ENCODE results near the gene KNL1. TPM values are rescaled to one million over a fixed set of nuclear protein-coding genes. Genes with fewer than 3 reads are reported as not detected.
A peak's percentile ranks its signal among the peaks of the same experiment; 100 is the strongest.

KNL1 gene
- total and polyA plus RNA-seq, 2 donors (not counting 3 experiments of a cell fraction or from before 2014, with no cell fraction given): 4.0 to 31.8 TPM

DNA sequence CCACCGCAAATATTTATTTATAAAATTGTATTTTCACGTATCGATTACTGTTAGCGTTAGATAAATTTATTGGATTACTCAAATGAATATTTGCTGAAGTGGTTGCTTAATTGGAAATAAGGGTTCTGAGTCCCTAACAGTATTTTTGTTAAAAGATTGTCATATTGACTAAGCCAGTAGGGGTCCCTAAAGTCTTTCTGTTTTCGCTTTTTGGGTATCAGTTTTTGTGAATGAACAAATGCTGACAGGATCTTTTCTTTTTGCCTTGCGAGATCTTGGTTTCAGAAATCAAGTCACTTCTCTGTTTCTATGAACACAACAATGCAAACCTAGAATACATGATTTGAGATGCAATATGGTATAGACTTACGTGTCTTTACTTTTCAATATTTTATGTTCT, 108.0 kb downstream of the KNL1 start:
- H4K20me1 ChIP-seq (replicated peaks; ENCODE audit: control insufficient read depth, extremely low read depth, insufficient read depth, low read length): no peaks in the 10 kb centered on the region
- FAIRE-seq: peak; percentile 4
- H3K9me3 ChIP-seq (replicated peaks; ENCODE audit: control insufficient read depth, insufficient read depth, low read length): no peaks in the 10 kb centered on the region
- H3K4me1 ChIP-seq (ENCODE audit: control insufficient read depth, extremely low read depth, insufficient read depth, low read length): no peaks in the 10 kb centered on the region
- dilution Hi-C loops (cut with MboI; ENCODE audit: extremely low pct_ligation_motif_present, low sequenced_read_pairs): no loop called here
- no peak overlapping the region for H2AFZ ChIP-seq (ENCODE audit: low read depth, low read length)
- no peak overlapping the region for H3K4me3 ChIP-seq (replicated peaks in 1 of 3; ENCODE audit: insufficient read depth in 1 of 3, low read depth in 1 of 3, low read length in 3 of 3)
- no peaks in the 10 kb centered on the region for H3K27me3 ChIP-seq (ENCODE audit: control insufficient read depth in 2 of 2, insufficient read depth in 2 of 2, low read length in 2 of 2)
- no peak overlapping the region for H3K9ac ChIP-seq (replicated peaks; ENCODE audit: extremely low read depth, insufficient read depth, low read length)
- H3K9me1 ChIP-seq (replicated peaks; ENCODE audit: control insufficient read depth, extremely low read depth, insufficient read depth, low read length): no peaks in the 10 kb centered on the region
- no peak overlapping the region for H3K27ac ChIP-seq (ENCODE audit: insufficient read depth, low read depth, low read length)
- DNase-seq (ENCODE audit: low read depth, low spot score): peak; percentile 43
- ChIA-PET CTCF (interaction anchor here (1.2 to 2.2 kb wide), 4 partner anchors 29 to 190 kb away, joined by 5 to 11 read pairs (median 8); no protein-coding TSS in a partner anchor), POLR2A (no interaction called here)
- BruUV-seq (replicated peaks): no TSS peak
- H3K36me3 ChIP-seq (ENCODE audit: control insufficient read depth in 2 of 2, extremely low read depth in 1 of 2, insufficient read depth in 2 of 2, low read length in 2 of 2): peaks cover 0 to 9% of the 10 kb centered on the region in 2 experiments
- no peak overlapping the region for H3K4me2 ChIP-seq (ENCODE audit: insufficient read depth, low read length)
- peaks cover 6% of the 10 kb centered on the region for H3K79me2 ChIP-seq (ENCODE audit: control insufficient read depth, insufficient read depth, low read length)
- intact Hi-C loops (cut with micrococcal nuclease): loop anchor here (2.0 to 5.0 kb wide), 2 partner anchors 81 to 190 kb away; partner anchors contain the start of gene VPS18
- TF ChIP-seq CTCF (IDR thresholded peaks at IDR 0.05; ENCODE audit: extremely low read depth in 1 of 2, insufficient read depth in 1 of 2, low read depth in 1 of 2, low read length in 2 of 2) (peak; percentile 6 to 29), EZH2 (IDR thresholded peaks at IDR 0.05; ENCODE audit: borderline replicate concordance, low read depth, low read length, severe bottlenecking) (no peak)

GRCh38 chr15:40706121-40706520, 112.1 kb downstream of the KNL1 start:
- intact Hi-C loops (cut with micrococcal nuclease): no loop called here
- ChIA-PET POLR2A (no interaction called here), CTCF (interaction anchor here (1.8 kb wide), 1 partner anchor 152 kb away, joined by 5 read pairs; no protein-coding TSS in a partner anchor)
- BruUV-seq (replicated peaks): no TSS peak
- FAIRE-seq (no peak), DNase-seq (ENCODE audit: low read depth, low spot score) (no peak)
- H3K9me3 ChIP-seq (replicated peaks; ENCODE audit: control insufficient read depth, insufficient read depth, low read length): no peaks in the 10 kb centered on the region
- H3K27ac ChIP-seq (ENCODE audit: insufficient read depth, low read depth, low read length): no peak overlapping the region
- no peaks in the 10 kb centered on the region for H3K4me1 ChIP-seq (ENCODE audit: control insufficient read depth, extremely low read depth, insufficient read depth, low read length)
- H3K27me3 ChIP-seq (ENCODE audit: control insufficient read depth in 2 of 2, insufficient read depth in 2 of 2, low read length in 2 of 2): no peaks in the 10 kb centered on the region
- no peak overlapping the region for H2AFZ ChIP-seq (ENCODE audit: low read depth, low read length)
- no peak overlapping the region for H3K4me3 ChIP-seq (replicated peaks in 1 of 3; ENCODE audit: insufficient read depth in 1 of 3, low read depth in 1 of 3, low read length in 3 of 3)
- dilution Hi-C loops (cut with MboI; ENCODE audit: extremely low pct_ligation_motif_present, low sequenced_read_pairs): no loop called here
- H3K4me2 ChIP-seq (ENCODE audit: insufficient read depth, low read length): no peak overlapping the region
- H4K20me1 ChIP-seq (replicated peaks; ENCODE audit: control insufficient read depth, extremely low read depth, insufficient read depth, low read length): no peaks in the 10 kb centered on the region
- TF ChIP-seq, protein P1, sequence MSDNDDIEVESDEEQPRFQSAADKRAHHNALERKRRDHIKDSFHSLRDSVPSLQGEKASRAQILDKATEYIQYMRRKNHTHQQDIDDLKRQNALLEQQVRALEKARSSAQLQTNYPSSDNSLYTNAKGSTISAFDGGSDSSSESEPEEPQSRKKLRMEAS (IDR thresholded peaks at IDR 0.05; ENCODE audit: insufficient read depth, insufficient read length): no peak
- no peak for TF ChIP-seq JUN (IDR thresholded peaks at IDR 0.05; ENCODE audit: borderline replicate concordance, insufficient read depth, insufficient read length, low read depth)
- no peak for TF ChIP-seq EZH2 (IDR thresholded peaks at IDR 0.05; ENCODE audit: borderline replicate concordance, low read depth, low read length, severe bottlenecking)
- no peak for TF ChIP-seq CTCF (IDR thresholded peaks at IDR 0.05; ENCODE audit: extremely low read depth in 1 of 2, insufficient read depth in 1 of 2, low read depth in 1 of 2, low read length in 2 of 2)
- TF ChIP-seq POLR2A (IDR thresholded peaks at IDR 0.05; ENCODE audit: low read depth, low read length): no peak
- TF ChIP-seq POLR2AphosphoS5 (IDR thresholded peaks at IDR 0.05; ENCODE audit: insufficient read depth, low read depth, low read length): no peak
- TF ChIP-seq FOS (IDR thresholded peaks at IDR 0.05; ENCODE audit: borderline replicate concordance, insufficient read depth, low read length): no peak
- TF ChIP-seq GATA2 (IDR thresholded peaks at IDR 0.05; ENCODE audit: insufficient read depth, insufficient read length, low read depth, low read length): no peak
- TF ChIP-seq MYC (IDR thresholded peaks at IDR 0.05; ENCODE audit: low read depth, low read length): no peak
- H3K79me2 ChIP-seq (ENCODE audit: control insufficient read depth, insufficient read depth, low read length): no peaks in the 10 kb centered on the region
- peaks cover 0 to 10% of the 10 kb centered on the region in 2 experiments for H3K36me3 ChIP-seq (ENCODE audit: control insufficient read depth in 2 of 2, extremely low read depth in 1 of 2, insufficient read depth in 2 of 2, low read length in 2 of 2)
- no peaks in the 10 kb centered on the region for H3K9me1 ChIP-seq (replicated peaks; ENCODE audit: control insufficient read depth, extremely low read depth, insufficient read depth, low read length)
- no peak overlapping the region for H3K9ac ChIP-seq (replicated peaks; ENCODE audit: extremely low read depth, insufficient read depth, low read length)

All from endothelial cell of umbilical vein (primary cell).